Smooth muscle cell (in vitro differentiated cells): ENCODE measurements around the gene MYL5. TPM values are rescaled to one million over a fixed set of nuclear protein-coding genes. Genes with fewer than 3 reads are reported as not detected.
"Not testable (repeated sequence)": the region's sequence is repeated elsewhere in the genome, so short reads cannot be mapped to it uniquely, and the experiment has no call there.

Experiments used
- DNase-seq: peaks from one replicate; lab custom pipeline; 2025; ENCODE audit not compliant: unreplicated experiment; lab: John Stamatoyannopoulos, UW
- H2AFZ ChIP-seq: fragments of 200-600 bp; sonication (generic); 2 replicates; pipeline ENCODE4 v1.6.0; 2016; ENCODE audit warnings: antibody characterized with exemption, low read depth, mild to moderate bottlenecking
- H3F3A ChIP-seq: fragments of 200-600 bp; sonication (generic); 2 replicates; pipeline ENCODE4 v1.6.0; 2017; ENCODE audit warnings: antibody characterized with exemption, low read depth
- H3K27ac ChIP-seq: fragments of 200-600 bp; sonication (generic); 2 replicates; pipeline ENCODE4 v1.5.1; 2016; ENCODE audit warnings: low read depth, mild to moderate bottlenecking
- H3K27me3 ChIP-seq: fragments of 200-600 bp; sonication (generic); 2 replicates; pipeline ENCODE4 v1.6.1; 2016; ENCODE audit warnings: low read depth, mild to moderate bottlenecking
- H3K36me3 ChIP-seq: fragments of 200-600 bp; sonication (generic); 2 replicates; pipeline ENCODE4 v1.5.1; 2016; ENCODE audit warnings: low read depth
- H3K4me1 ChIP-seq: fragments of 200-600 bp; sonication (generic); 2 replicates; pipeline ENCODE4 v1.5.1; 2016; ENCODE audit warnings: low read depth
- H3K4me2 ChIP-seq: fragments of 200-600 bp; sonication (generic); 2 replicates; pipeline ENCODE4 v1.6.0; 2016; ENCODE audit warnings: mild to moderate bottlenecking
- H3K4me3 ChIP-seq: fragments of 200-600 bp; sonication (generic); 2 replicates; pipeline ENCODE4 v1.5.1; 2016; ENCODE audit warnings: mild to moderate bottlenecking
- H3K79me2 ChIP-seq: fragments of 200-600 bp; sonication (generic); 2 replicates; pipeline ENCODE4 v1.6.0; 2016; ENCODE audit warnings: low read depth, mild to moderate bottlenecking
- H3K9ac ChIP-seq: fragments of 200-600 bp; sonication (generic); 2 replicates; pipeline ENCODE4 v1.6.0; 2016; ENCODE audit warnings: low read depth
- H3K9me3 ChIP-seq: fragments of 200-600 bp; sonication (generic); replicated peaks from 2 replicates; pipeline ENCODE4 v1.5.1; 2016; ENCODE audit warnings: low read depth
- H4K20me1 ChIP-seq: fragments of 200-600 bp; sonication (generic); 2 replicates; pipeline ENCODE4 v1.6.0; 2016; ENCODE audit warnings: low read depth
- WGBS: methylation state at CpG from one replicate; pipeline ENCODE4 v1.1.7; 2016; ENCODE audit warnings: low lambda C conversion rate; 5-methylcytosine and 5-hydroxymethylcytosine counted together
- polyA plus RNA-seq: library from polyadenylated mRNA; unstranded; fragments of >200 nt; fragmentation: Nextera tagmentation; extraction: Ambion mirVana; gene quantifications from 2 replicates; pipeline ENCODE4 v1.2.1, GENCODE V29; 2016
- total RNA-seq: library from RNA; depleted of rRNA; stranded (reverse); fragments of >200 nt; gene quantifications from 2 replicates; pipeline ENCODE4 v1.2.3, GENCODE V29; 2014
- TF ChIP-seq, protein P1 (sequence below): fragments of 200-600 bp; sonication (generic); IDR thresholded peaks from 2 replicates; pipeline ENCODE4 v1.5.1; 2017; ENCODE audit warnings: borderline replicate concordance, mild to moderate bottlenecking, antibody characterized with exemption; ENCODE audit not compliant: insufficient read depth, poor library complexity, severe bottlenecking

MYL5 gene
- total and polyA plus RNA-seq, 2 experiments from 2014 or later: 6.7 to 6.8 TPM

DNA sequence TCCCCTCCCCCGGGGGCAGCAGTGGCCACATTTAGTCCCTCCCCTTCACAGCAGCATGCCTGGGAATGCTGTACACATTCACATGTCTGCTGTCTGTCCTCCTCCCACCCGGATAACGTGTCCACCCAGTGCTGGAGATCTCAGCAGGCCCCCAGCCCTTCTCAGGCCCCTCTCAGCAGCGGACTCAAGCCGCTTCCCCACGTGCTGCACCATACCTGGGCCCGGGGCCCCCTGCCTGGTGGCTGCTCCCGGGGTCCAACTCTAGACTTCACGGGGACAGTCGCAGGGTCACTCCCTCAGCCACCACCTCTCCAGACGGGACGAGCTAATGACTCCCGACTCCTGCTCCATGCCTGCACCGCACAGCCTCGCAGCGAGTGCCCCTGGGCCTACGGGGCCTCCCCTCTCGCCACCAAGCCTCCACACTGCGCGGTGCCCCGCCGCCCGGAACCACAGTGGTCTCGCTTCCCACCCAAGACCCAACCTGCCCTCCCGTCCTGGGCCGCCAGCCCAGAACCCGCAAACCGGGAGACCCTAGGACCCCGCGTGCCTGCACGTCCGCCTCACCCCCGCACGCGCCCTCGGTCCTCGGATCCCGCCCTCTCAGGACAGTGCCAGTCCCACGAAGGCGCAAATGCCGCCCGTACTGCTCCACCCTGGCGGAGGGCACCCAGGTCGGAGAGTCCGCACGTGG lies 30.0 kb downstream of the MYL5 start:
- peaks cover 26% of the 10 kb centered on the region for H4K20me1 ChIP-seq
- H3K4me1 ChIP-seq: peaks cover 20% of the 10 kb centered on the region
- DNase-seq: no peak
- no peak overlapping the region for H3K27ac ChIP-seq
- H3K9me3 ChIP-seq: no peaks in the 10 kb centered on the region
- TF ChIP-seq, protein P1, sequence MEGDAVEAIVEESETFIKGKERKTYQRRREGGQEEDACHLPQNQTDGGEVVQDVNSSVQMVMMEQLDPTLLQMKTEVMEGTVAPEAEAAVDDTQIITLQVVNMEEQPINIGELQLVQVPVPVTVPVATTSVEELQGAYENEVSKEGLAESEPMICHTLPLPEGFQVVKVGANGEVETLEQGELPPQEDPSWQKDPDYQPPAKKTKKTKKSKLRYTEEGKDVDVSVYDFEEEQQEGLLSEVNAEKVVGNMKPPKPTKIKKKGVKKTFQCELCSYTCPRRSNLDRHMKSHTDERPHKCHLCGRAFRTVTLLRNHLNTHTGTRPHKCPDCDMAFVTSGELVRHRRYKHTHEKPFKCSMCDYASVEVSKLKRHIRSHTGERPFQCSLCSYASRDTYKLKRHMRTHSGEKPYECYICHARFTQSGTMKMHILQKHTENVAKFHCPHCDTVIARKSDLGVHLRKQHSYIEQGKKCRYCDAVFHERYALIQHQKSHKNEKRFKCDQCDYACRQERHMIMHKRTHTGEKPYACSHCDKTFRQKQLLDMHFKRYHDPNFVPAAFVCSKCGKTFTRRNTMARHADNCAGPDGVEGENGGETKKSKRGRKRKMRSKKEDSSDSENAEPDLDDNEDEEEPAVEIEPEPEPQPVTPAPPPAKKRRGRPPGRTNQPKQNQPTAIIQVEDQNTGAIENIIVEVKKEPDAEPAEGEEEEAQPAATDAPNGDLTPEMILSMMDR: no peak
- H3F3A ChIP-seq: no peaks in the 10 kb centered on the region
- H2AFZ ChIP-seq: no peak overlapping the region
- H3K36me3 ChIP-seq: no peaks in the 10 kb centered on the region
- H3K4me3 ChIP-seq: no peak overlapping the region
- no peak overlapping the region for H3K9ac ChIP-seq
- 92% methylated on average over 34 of the region's 46 CpGs for WGBS
- H3K4me2 ChIP-seq: no peak overlapping the region
- H3K79me2 ChIP-seq: peaks cover 38% of the 10 kb centered on the region
- no peaks in the 10 kb centered on the region for H3K27me3 ChIP-seq

DNA sequence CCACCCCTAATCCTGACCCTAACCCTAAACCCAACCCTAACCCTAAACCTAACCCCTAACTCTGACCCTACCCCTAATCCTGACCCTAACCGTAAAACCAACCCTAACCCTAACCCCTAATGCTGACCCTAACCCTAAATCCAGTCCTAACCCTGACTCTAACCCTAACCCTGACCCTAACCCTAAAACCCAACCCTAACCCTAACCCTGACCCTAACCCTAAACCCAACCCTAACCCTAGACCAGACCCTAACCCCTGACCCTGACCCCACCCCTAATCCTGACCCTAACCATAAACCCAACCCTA lies 30.6 kb downstream of the MYL5 start:
- no peak overlapping the region for H3K27ac ChIP-seq
- H3K9ac ChIP-seq: no peak overlapping the region

DNA sequence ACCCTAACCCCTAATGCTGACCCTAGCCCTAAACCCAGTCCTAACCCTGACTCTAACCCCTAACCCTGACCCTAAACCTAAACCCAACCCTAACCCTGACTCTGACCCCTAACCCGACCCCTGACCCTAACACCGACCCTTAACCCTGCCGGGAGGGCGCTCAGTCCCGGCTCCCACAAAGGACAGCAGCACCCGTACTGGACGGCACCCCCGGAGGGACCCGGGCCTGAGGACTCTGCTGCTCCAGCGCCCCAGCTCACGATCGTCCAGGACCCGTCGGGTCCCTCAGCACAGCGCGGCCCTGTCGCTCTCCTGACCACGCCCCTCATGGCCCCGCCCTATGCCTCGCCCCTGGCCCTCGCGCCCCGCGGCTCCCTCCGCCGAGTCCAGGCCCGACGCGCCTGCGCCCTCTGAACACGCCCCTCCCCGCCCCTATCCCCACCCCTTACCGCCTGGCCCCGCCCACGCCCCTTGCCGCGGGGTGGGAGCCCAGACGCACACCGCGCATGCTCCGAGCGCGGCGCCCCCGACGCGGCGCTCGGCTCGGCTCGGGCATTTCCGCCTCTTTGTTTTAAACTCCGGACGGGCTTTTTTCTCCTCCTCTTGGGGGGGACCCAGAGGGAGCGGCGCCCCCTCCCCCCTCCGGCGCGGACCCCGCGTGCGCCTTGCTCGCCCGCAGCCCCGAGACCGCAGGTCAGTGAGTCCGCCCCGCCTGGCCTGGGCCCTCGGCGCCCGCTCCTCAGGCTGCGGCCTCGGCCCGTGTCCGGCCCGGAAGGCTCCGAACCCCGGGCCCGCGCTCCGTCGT lies 31.1 kb downstream of the MYL5 start, which contains the start of gene PCGF3:
PCGF3 (plus strand) TSS at position 555 of the 805 bp plus-strand sequence. CDS start 27,849 bp downstream, outside the sequence.
- Histone ChIP-seq H3K36me3 (no peaks in the 10 kb centered on the region), H3F3A (no peaks in the 10 kb centered on the region), H3K27me3 (no peaks in the 10 kb centered on the region), H3K9ac (peak within 1 kb of the TSS; percentile 100), H3K4me1 (peaks cover 20% of the 10 kb centered on the region), H3K4me3 (peak within 1 kb of the TSS; percentile 100), H3K4me2 (peak within 1 kb of the TSS; percentile 99), H2AFZ (peak within 1 kb of the TSS; percentile 85), H3K27ac (peak within 1 kb of the TSS; percentile 72), H3K9me3 (no peaks in the 10 kb centered on the region), H4K20me1 (peaks cover 37% of the 10 kb centered on the region), H3K79me2 (peaks cover 49% of the 10 kb centered on the region)
- 6% methylated on average over 41 of the region's 82 CpGs for WGBS
- TF ChIP-seq, protein P1: no peak
- peak; percentile 92 for DNase-seq

More for the DNA sequence above, 30.6 kb downstream of the MYL5 start:
- H3K4me2 ChIP-seq: peak overlapping the region; percentile 81
- H3K36me3 ChIP-seq: no peaks in the 10 kb centered on the region
- no peaks in the 10 kb centered on the region for H3K27me3 ChIP-seq
- H3K9me3 ChIP-seq: no peaks in the 10 kb centered on the region
- TF ChIP-seq, protein P1: no peak
- peaks cover 43% of the 10 kb centered on the region for H3K79me2 ChIP-seq
- peaks cover 20% of the 10 kb centered on the region for H3K4me1 ChIP-seq
- no peaks in the 10 kb centered on the region for H3F3A ChIP-seq
- 100% methylated on average over 1 of the region's 1 CpG for WGBS
- H4K20me1 ChIP-seq: peaks cover 32% of the 10 kb centered on the region
- peak overlapping the region; percentile 100 for H3K4me3 ChIP-seq
- DNase-seq: no peak
- no peak overlapping the region for H2AFZ ChIP-seq

- H3F3A ChIP-seq, DNase-seq, H3K27me3 ChIP-seq, H3K36me3 ChIP-seq, H3K9me3 ChIP-seq: not testable (repeated sequence)
- Histone ChIP-seq H3K27ac (peak overlapping the region; percentile 72), H3K9ac (peak overlapping the region; percentile 100), H3K79me2 (peaks cover 56% of the 10 kb centered on the region), H4K20me1 (peaks cover 44% of the 10 kb centered on the region), H3K4me1 (peaks cover 20% of the 10 kb centered on the region), H3K4me2 (peak overlapping the region; percentile 99), H2AFZ (peak overlapping the region; percentile 85), H3K4me3 (peak overlapping the region; percentile 100)
- WGBS: 5% methylated on average over 20 of the region's 21 CpGs
Observed at GRCh38 chr4:706083-706633, 31.8 kb downstream of the MYL5 start.
